CD4-positive, alpha-beta T cell treated with Interleukin-10 for 1 hour (primary cell): Measurements from ENCODE around the gene IL3.

Source experiments
- DNase-seq: peaks from one replicate; pipeline ENCODE4 v3.0.0-alpha.2; 2020

The IL3 gene

GRCh38 chr5:132060501-132061161, at the start of gene IL3:
TSS of gene IL3 (plus strand) at chr5:132060655. CDS start at chr5:132060707, 52 bp downstream.
- DNase-seq: no peak

- DNase-seq: no peak
Measured at GRCh38 chr5:132010989-132011621, 49.4 kb upstream of the IL3 start.

GRCh38 chr5:132011622-132012343, 48.7 kb upstream of the IL3 start, which contains the start of gene ACSL6:
TSS of gene ACSL6 (minus strand) at chr5:132011658. CDS start at chr5:132011553, 105 bp downstream.
- peak; percentile 57 for DNase-seq

GRCh38 chr5:132012371-132013005, 48.0 kb upstream of the IL3 start:
- DNase-seq: no peak

- DNase-seq: no peak
Measured at GRCh38 chr5:132013006-132013689, 47.3 kb upstream of the IL3 start.

- DNase-seq: no peak
Measured at GRCh38 chr5:132013711-132014110, 46.7 kb upstream of the IL3 start.

- no peak for DNase-seq
Measured at GRCh38 chr5:132016721-132017250, 43.7 kb upstream of the IL3 start.

- no peak for DNase-seq
Measured at GRCh38 chr5:132017316-132017715, 43.1 kb upstream of the IL3 start.

GRCh38 chr5:132017738-132018625, 42.5 kb upstream of the IL3 start:
- no peak for DNase-seq

GRCh38 chr5:132019337-132019736, 41.1 kb upstream of the IL3 start:
- no peak for DNase-seq

GRCh38 chr5:132019857-132020555, 40.4 kb upstream of the IL3 start:
- DNase-seq: peak; percentile 85

- DNase-seq: no peak
Measured at GRCh38 chr5:132020568-132021339, 39.7 kb upstream of the IL3 start.

GRCh38 chr5:132021654-132022053, 38.8 kb upstream of the IL3 start:
- no peak for DNase-seq

GRCh38 chr5:132022737-132023136, 37.7 kb upstream of the IL3 start:
- no peak for DNase-seq

GRCh38 chr5:132023258-132024116, 37.0 kb upstream of the IL3 start:
- no peak for DNase-seq

- DNase-seq: no peak
Measured at GRCh38 chr5:132024117-132024435, 36.4 kb upstream of the IL3 start.

- DNase-seq: no peak
Measured at GRCh38 chr5:132024789-132025402, 35.6 kb upstream of the IL3 start.

- DNase-seq: no peak
Measured at GRCh38 chr5:132025403-132025971, 35.0 kb upstream of the IL3 start.
